Measurements from ENCODE around the gene CEP57. TPM values are rescaled to one million over a fixed set of nuclear protein-coding genes. Genes with fewer than 3 reads are reported as not detected.
"Not testable (repeated sequence)": the region's sequence is repeated elsewhere in the genome, so short reads cannot be mapped to it uniquely, and the experiment has no call there.

The CEP57 gene
- total and polyA plus RNA-seq, 2 experiments from 2014 or later = 36.8 to 48.8 TPM

DNA sequence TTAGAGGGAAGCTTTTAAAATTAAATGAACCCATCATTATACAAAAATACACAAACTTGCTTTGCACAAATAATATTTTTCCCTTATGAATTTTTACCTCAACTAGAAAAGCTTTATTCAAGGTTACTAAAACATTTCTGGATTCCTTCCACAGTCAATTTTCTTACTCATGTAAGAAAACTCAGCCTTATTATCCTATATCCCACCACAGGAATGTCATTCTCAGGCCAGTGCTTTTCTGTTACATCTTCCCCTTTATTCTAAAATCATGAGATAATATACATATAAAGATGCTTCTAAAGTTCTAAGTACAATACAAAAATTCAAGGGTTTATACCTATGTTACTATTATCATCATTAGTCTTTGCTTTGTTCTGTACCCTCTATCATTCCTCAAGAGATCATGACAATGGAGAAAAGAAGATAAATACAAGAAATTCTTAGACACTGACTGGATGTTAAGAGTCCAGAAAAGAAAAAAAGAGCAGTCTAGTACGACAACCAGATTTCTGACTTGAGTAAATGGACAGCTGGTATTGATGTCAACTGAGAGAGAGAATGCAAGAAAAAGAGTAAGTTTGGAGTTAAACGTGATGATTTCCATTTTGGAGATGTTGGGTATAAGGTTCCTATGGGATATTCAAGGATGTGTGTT is 73.3 kb downstream of the CEP57 start:
- H3K4me3 ChIP-seq = no peak overlapping the region
- no peak overlapping the region for H2AFZ ChIP-seq
- no peak overlapping the region for H3K27ac ChIP-seq
- H3K36me3 ChIP-seq (replicated peaks; ENCODE audit: insufficient read depth, low read depth) = no peaks in the 10 kb centered on the region
- no peaks in the 10 kb centered on the region for H3K9me2 ChIP-seq (replicated peaks; ENCODE audit: insufficient read depth)
- no peaks in the 10 kb centered on the region for H3K4me1 ChIP-seq (ENCODE audit: insufficient read depth)
- no peaks in the 10 kb centered on the region for H3K27me3 ChIP-seq
- DNase-seq (ENCODE audit: low spot score) = no peak
- H3K4me2 ChIP-seq = no peak overlapping the region
- no peaks in the 10 kb centered on the region for H3K79me2 ChIP-seq
- H3K9me3 ChIP-seq (ENCODE audit: low read depth) = no peaks in the 10 kb centered on the region
- 86% methylated on average over 2 of the region's 2 CpGs for WGBS (ENCODE audit: low lambda C conversion rate, missing lambda C conversion rate)
- no peaks in the 10 kb centered on the region for H4K20me1 ChIP-seq (ENCODE audit: insufficient read depth, poor library complexity, severe bottlenecking)
- TF ChIP-seq, protein P1, sequence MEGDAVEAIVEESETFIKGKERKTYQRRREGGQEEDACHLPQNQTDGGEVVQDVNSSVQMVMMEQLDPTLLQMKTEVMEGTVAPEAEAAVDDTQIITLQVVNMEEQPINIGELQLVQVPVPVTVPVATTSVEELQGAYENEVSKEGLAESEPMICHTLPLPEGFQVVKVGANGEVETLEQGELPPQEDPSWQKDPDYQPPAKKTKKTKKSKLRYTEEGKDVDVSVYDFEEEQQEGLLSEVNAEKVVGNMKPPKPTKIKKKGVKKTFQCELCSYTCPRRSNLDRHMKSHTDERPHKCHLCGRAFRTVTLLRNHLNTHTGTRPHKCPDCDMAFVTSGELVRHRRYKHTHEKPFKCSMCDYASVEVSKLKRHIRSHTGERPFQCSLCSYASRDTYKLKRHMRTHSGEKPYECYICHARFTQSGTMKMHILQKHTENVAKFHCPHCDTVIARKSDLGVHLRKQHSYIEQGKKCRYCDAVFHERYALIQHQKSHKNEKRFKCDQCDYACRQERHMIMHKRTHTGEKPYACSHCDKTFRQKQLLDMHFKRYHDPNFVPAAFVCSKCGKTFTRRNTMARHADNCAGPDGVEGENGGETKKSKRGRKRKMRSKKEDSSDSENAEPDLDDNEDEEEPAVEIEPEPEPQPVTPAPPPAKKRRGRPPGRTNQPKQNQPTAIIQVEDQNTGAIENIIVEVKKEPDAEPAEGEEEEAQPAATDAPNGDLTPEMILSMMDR (IDR thresholded peaks at IDR 0.05; ENCODE audit: poor library complexity) = no peak
- TF ChIP-seq EZH2phosphoT487 (IDR thresholded peaks at IDR 0.05; ENCODE audit: low read depth, severe bottlenecking, unreplicated experiment) (no peak), EZH2 (IDR thresholded peaks at IDR 0.05; ENCODE audit: borderline replicate concordance) (no peak)

DNA sequence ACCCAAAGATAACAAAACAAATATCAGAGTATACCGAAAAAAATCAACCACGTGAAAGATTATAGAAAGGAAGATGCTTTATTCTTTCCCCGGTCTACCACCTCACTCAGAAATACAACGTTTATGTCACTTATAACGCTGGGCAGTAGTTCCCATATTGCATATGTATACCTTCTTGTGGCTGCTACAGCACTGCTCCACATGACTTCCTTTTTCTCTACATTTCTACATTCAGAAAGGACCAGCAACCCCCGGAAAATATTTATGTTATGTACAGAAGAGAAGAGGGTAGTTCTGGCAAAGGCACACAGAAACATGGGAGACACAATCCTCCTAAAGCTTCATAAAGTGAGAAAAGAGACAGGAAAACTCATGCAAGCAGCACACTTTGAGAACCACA is 76.8 kb downstream of the CEP57 start:
- Histone ChIP-seq H3K4me2 (no peak overlapping the region), H3K79me2 (no peaks in the 10 kb centered on the region), H3K9me2 (replicated peaks; ENCODE audit: insufficient read depth) (no peaks in the 10 kb centered on the region), H3K27me3 (no peaks in the 10 kb centered on the region), H2AFZ (no peak overlapping the region), H4K20me1 (ENCODE audit: insufficient read depth, poor library complexity, severe bottlenecking) (no peaks in the 10 kb centered on the region), H3K4me1 (ENCODE audit: insufficient read depth) (no peaks in the 10 kb centered on the region), H3K36me3 (replicated peaks; ENCODE audit: insufficient read depth, low read depth) (no peaks in the 10 kb centered on the region), H3K4me3 (no peak overlapping the region), H3K27ac (no peak overlapping the region), H3K9me3 (ENCODE audit: low read depth) (no peaks in the 10 kb centered on the region)
- WGBS (ENCODE audit: low lambda C conversion rate, missing lambda C conversion rate) = 95% methylated on average over 6 of the region's 6 CpGs
- no peak for DNase-seq (ENCODE audit: low spot score)
- TF ChIP-seq EZH2phosphoT487 (IDR thresholded peaks at IDR 0.05; ENCODE audit: low read depth, severe bottlenecking, unreplicated experiment) (no peak), EZH2 (IDR thresholded peaks at IDR 0.05; ENCODE audit: borderline replicate concordance) (no peak)
- TF ChIP-seq, protein P1 (IDR thresholded peaks at IDR 0.05; ENCODE audit: poor library complexity) = no peak

DNA sequence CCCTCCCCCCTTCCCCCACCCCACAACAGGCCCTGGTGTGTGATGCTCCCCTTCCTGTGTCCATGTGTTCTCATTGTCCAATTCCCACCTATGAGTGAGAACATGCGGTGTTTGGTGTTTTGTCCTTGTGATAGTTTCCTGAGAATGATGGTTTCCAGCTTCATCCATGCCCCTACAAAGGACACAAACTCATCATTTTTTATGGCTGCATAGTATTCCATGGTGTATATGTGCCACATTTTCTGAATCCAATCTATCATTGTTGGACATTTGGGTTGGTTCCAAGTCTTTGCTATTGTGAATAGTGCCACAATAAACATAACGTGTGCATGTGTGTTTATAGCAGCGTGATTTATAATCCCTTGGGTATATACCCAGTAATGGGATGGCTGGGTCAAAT is 80.6 kb downstream of the CEP57 start:
- not testable (repeated sequence) for H3K36me3 ChIP-seq (replicated peaks; ENCODE audit: insufficient read depth, low read depth); DNase-seq (ENCODE audit: low spot score); H3K4me1 ChIP-seq (ENCODE audit: insufficient read depth); H2AFZ ChIP-seq; H3K9me2 ChIP-seq (replicated peaks; ENCODE audit: insufficient read depth); H3K9me3 ChIP-seq (ENCODE audit: low read depth); H3K4me2 ChIP-seq; H3K79me2 ChIP-seq; H4K20me1 ChIP-seq (ENCODE audit: insufficient read depth, poor library complexity, severe bottlenecking); H3K4me3 ChIP-seq; H3K27me3 ChIP-seq; H3K27ac ChIP-seq
- 96% methylated on average over 3 of the region's 3 CpGs for WGBS (ENCODE audit: low lambda C conversion rate, missing lambda C conversion rate)

DNA sequence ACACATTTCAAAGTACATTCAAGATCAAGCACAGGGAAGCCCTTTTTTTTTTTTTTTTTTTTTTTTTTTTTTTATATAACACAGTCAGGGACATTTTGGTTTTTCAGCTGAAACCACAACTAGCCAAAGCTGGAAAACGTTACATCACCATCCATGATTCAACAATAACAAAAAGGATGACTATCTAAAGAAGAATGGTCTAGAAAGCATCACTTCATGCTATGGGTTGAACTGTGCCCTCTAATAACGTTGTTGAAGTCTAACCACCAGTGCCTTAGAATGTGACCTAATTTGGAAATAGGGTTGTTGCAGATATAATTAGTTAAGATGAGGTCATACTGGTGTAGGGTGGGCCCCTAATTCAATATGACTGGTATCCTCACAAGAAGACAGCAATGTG is 87.0 kb downstream of the CEP57 start:
- DNase-seq (ENCODE audit: low spot score) = no peak
- Histone ChIP-seq H3K79me2 (no peaks in the 10 kb centered on the region), H3K4me1 (ENCODE audit: insufficient read depth) (no peaks in the 10 kb centered on the region), H3K9me3 (ENCODE audit: low read depth) (no peaks in the 10 kb centered on the region), H3K9me2 (replicated peaks; ENCODE audit: insufficient read depth) (no peaks in the 10 kb centered on the region), H2AFZ (no peak overlapping the region), H3K4me3 (no peak overlapping the region), H3K27me3 (no peaks in the 10 kb centered on the region), H3K4me2 (no peak overlapping the region), H3K36me3 (replicated peaks; ENCODE audit: insufficient read depth, low read depth) (no peaks in the 10 kb centered on the region), H4K20me1 (ENCODE audit: insufficient read depth, poor library complexity, severe bottlenecking) (no peaks in the 10 kb centered on the region), H3K27ac (no peak overlapping the region)
- 96% methylated on average over 2 of the region's 2 CpGs for WGBS (ENCODE audit: low lambda C conversion rate, missing lambda C conversion rate)
- TF ChIP-seq EZH2phosphoT487 (IDR thresholded peaks at IDR 0.05; ENCODE audit: low read depth, severe bottlenecking, unreplicated experiment) = no peak
- TF ChIP-seq, protein P1 (IDR thresholded peaks at IDR 0.05; ENCODE audit: poor library complexity) = no peak
- TF ChIP-seq EZH2 (IDR thresholded peaks at IDR 0.05; ENCODE audit: borderline replicate concordance) = no peak

Small RNA genes lying within 50 kb of the gene (small RNA-seq; reads per million reads assigned to genes)
- 0.09 reads per million for gene RNA5SP345

Other genes starting within 250 kb of the CEP57 start
- gene FAM76B, start 716 bp upstream of the CEP57 start, total RNA-seq = 20.2 and 32.0 TPM in 2 replicates
- 15.6 and 20.2 TPM in 2 replicates for gene FAM76B, start 716 bp upstream of the CEP57 start, polyA plus RNA-seq
- gene MTMR2, start 133.6 kb downstream of the CEP57 start, total RNA-seq = 26.4 and 36.6 TPM in 2 replicates
- gene MTMR2, start 133.6 kb downstream of the CEP57 start, polyA plus RNA-seq = 20.6 and 22.9 TPM in 2 replicates

Measured in hepatocyte (in vitro differentiated cells).